AG20443 (cell line): ENCODE measurements around the gene PLCB4.

Source experiments
- DNase-seq: peaks from one replicate; pipeline ENCODE4 v3.0.0; 2012; ENCODE audit warnings: low spot score, mixed read lengths

The PLCB4 gene

DNA sequence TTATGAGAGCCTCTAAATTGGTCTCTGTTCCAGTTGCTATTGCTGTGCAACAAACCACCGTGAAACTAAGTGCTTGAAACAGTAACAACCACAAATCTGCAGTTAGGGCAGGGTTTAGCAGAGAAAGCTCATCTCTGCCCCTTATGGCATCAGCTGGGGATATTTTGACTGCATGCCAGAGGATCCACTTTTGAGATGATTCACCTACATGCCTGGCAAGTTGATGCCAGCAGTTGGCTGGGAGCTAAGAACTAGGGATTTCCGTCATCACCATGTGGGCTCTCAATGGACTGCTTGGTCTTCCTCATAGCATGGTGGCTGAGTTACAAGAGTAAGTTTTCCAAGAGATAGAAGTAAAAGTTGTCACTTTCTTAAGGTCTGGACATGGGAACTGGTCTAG, 35.1 kb downstream of the PLCB4 start:
- no peak for DNase-seq

DNA sequence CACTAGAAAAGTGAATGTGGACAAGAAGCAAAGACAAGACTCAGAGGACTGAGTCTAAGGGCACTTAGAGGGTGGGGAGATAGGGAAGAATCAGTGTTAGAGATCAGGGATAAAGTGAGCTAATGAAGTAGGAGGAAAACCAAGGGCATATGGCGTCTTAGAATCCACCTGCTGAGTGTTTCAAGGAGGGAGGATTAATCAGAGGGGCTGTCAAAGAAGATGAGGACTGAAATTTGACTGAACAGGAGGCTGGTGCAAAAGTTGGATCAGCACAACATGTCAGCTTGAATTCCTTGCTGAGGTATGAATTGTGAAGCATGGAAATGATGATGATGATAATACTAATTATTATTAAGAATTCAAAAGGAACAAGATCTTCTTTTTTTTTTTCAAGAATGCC, 39.4 kb downstream of the PLCB4 start:
- no peak for DNase-seq

DNA sequence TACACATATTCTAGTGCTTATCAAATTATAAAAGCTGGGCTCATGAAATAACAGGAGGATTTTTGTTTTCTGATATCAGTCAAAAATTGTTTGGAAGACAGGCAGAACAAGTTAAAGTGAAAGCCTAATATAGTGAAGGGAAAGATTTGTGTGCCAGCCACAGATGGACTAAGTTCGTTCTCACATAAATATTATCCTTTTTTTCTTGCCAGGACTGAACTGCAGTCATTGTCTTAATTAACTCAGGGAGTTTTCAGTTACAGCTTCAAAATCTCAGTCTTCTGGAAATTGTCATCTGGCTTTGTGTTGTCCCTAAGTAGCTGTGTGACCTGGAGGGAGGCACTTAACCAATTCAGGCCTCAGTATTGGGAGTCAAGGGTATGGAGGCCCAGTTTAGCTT, 40.7 kb downstream of the PLCB4 start:
- DNase-seq, result no peak

DNA sequence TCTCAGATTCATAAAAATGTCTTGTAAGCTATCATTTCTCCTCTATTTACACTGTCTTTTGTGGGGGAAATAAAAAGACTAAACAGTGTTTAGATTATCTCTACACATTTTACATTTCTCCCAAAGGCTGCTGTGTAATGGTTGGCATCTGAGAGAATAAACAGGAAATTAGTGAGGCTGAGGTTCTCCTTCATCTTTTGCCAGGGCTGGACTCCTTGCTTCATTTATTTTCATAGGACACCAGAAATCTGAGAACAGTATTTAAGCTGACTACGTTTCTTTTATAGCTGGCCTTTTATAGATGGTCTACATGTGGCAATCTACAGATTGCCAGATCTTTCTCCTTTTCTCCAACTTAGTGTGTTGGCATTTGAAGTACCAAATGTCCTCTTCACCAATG, 41.5 kb downstream of the PLCB4 start:
- DNase-seq, result no peak

DNA sequence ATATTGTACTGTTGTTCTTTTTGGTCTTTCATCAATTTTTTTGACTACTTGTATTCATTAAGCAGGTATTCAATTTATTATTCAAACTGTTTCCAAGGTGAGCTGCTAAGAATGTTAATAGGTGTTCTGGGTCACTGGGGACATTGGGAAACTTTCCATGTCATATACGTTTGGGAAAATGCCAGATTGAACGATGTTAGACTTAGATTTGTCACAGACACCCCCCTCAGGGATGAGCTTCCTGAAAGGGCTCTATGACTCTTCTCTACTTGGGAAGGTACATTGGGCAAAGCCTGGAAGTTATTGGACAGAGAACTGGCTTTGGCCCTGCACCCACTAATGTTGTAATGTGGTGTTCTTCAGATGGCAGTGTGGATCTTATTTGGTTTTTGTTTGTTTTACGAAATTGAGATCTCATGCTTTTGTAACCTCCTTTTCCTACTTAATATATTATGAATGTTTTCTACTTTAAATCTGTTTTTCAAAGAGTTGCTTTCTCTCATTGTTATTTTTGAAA, 42.1 kb downstream of the PLCB4 start:
- peak; percentile 14 for DNase-seq

DNA sequence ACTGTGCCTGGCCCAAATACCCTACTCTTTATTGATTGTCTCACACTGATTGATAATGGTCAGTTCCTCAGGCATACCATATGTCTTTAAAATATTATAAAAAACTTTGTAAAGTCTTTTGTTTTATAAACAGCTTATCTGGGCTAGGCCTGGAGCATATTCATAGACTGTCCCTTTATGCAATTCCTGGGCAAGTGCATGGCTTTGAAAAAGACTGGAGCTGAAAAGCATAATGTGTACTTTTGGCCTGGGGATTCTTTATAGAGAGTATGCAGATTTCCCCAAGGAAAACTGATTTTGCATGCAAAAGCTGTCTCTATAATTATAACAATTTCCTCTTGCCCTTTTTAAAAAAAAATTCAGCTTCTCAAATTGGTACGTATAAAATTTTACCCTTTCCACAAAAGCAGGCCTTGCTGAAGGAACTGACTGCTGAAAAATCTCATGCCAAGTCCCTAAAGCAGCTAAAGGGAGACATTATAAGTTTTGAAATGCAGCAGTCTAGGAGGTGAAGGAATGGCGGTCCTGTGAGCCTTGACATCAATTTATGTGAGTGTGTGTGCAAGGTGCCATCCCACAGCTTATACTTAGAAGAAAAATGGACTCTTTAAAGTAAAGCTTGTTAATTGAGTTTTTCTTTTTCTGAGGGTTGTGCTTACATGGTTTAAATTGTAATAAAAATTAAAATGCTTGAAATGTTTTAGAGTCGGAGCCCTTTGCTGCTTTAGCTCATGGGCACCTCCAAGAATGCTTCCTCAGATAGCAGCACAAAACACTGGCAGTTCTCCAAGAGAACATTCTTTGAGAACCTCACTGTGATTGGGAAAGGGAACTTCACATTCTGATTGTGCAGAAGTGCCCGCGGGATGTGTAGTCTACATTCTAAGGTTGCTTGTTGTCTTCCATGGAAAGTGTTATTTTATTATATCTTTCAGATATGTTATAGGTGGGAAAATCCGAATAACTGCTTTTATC, 43.9 kb downstream of the PLCB4 start:
- peak; percentile 61 for DNase-seq

DNA sequence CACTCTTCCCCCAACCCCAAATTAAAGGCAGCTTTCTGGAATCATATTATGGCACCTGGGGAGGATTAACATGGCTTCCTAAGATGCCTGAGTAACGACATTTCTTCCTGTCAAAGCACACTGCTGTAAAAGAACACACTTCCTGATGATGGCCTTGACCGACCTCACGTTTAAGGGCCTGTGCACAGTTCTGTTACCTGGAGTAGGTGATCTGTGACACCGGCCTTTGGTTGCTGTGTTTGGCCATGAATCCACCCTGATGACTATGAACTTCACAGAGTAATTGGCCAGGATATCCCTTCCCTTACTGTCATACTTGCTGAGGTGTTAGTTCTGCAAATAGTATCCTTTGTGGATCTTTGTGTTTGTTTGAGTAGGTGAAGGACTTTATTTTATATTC, 45.8 kb downstream of the PLCB4 start:
- no peak for DNase-seq

DNA sequence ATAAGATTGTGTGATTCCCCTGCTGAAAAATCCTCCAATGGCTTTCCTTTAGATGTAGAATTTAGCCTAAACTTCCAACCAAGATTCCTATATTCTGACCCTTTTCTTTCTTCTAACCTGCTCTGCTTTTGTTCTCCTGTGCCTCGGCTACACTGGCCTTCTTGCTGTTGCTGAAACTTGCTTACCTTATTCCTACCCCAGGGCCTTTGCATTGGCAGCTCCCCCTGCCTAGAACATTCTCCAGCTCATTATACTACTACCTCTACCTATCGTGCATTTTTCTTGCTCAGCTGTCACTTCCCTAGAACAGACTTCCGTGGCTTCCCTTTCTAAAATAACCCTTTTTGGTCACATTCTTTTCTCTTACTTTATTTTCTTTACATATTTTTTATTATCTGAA, 48.7 kb downstream of the PLCB4 start:
- no peak for DNase-seq

DNA sequence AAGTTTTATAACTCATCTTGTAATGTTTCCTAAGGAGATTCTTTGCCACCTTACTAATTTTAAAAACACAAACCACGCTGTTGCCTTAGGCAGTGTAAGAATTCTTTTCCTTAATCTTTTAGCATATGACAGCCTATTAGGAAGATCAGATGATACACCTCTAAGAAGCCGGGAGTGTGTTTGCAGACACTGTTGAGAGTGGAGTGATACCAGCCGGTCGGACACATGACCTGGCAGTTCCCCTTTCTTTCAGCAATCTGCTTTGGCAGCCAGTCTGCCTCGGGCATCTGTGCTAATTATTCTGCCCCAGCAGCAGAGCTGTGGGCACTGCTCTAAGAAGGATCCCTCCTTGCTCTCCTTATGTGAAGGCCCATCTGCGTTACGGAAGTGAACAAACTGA, 50.9 kb downstream of the PLCB4 start:
- peak; percentile 11 for DNase-seq

DNA sequence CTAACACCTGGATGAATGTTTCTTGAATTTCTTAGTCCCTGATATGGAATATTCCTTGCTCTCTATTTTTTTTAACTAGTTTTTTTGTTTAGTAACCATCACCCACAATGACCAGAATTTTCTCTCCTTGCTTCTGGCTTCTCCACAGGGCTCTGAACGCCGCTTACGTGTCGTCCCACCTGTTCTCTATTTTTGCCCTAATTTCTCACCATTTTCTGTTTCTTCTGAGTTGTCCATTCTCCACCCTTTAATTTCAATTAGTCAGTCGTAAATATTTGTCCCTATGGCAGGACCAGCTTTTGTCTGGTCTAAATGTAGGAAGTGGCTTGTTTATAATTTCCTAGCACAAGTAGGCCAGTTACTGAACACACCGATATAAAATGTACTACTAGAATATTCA, 52.3 kb downstream of the PLCB4 start:
- DNase-seq, result no peak

DNA sequence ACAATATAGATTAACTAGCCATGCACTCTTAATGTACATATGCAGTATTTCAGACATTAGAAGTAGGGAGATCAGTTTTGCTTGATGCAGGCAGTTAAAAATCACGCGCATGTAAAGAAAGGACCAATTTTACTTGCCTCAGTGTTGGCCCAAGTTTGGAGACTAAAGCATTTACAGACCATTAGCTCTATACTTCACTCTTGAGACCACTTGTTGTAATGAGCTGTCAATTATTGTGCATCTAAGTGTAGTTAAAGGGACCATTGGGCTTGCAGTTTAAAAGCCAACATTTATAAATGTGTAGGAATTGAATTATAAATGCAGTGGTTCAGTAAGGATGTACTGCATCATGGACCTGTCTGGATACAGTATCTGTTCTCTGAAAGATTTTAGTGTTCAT, 53.7 kb downstream of the PLCB4 start:
- DNase-seq, result no peak

DNA sequence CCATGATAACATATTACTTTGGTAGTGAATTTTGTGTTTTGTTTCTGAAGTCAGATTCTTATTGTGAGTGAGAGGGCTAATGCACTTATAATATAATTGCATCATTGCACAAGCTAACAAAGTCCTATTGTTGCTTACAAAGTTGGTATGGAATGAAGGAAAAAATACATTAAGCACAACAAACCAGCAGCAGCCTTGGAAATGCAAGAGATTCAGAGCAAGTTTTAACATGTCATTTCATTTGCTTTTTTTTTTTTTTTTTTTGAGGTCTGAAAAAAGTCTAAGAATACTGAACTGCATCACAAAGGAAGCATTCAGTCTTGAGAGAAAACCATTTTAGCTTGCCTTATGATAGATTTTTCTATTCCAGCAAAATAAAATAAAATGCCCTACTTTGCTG, 57.6 kb downstream of the PLCB4 start:
- no peak for DNase-seq

DNA sequence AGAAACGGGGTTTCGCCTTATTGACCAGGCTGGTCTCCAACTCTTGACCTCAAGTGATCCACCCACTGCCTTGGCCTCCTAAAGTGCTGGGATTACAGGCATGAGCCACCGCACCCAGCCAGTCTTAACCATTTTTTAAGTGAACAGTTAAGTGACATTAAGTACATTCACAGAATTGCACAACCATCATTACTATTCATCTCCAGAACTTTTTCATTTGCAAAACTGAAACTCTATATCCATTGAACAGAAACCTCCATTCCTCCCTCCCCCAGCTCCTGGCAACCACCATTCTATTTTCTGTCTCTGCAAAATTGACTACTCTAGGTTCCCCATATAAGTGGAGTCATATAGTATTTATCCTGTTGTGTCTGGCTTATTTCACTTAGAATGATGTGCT, 59.7 kb downstream of the PLCB4 start:
- DNase-seq, result no peak

DNA sequence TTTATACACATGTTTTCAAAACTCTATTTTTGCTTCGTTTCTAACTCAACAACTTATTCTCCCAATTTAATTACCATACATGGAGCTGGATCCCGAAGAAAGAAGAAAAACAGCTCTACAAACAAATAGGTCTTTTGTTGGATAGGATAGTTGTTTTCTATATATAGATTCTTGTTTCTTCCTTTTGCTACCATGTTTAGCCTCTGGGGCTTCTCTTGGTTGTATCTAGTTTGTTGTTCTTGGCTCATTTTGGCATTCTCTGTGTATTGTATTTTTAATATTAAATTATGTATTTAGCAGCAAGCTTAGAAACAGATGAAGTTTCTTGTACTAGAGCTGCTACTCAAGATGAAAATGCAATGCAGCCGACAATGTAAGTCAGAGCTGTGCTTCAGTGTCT, 60.9 kb downstream of the PLCB4 start:
- DNase-seq, result no peak

DNA sequence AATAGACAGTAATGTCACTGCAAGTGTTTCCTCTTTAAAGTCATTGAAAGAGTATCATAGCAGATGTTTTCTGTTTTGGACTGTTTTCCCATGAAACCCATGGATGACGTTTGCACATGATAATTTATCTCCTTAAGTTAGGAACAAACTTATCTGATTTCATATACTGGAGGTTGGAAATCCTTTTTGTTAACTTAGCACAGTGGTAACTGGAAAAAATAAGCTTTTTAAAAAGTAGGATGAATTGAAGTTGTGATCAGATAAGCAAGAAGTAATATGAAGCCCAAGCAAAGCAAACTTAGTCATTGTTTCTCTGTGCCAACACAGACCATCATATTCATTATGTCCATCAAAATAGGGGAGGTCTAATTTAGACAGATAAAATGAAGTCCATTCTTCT, 61.6 kb downstream of the PLCB4 start:
- DNase-seq, result no peak

DNA sequence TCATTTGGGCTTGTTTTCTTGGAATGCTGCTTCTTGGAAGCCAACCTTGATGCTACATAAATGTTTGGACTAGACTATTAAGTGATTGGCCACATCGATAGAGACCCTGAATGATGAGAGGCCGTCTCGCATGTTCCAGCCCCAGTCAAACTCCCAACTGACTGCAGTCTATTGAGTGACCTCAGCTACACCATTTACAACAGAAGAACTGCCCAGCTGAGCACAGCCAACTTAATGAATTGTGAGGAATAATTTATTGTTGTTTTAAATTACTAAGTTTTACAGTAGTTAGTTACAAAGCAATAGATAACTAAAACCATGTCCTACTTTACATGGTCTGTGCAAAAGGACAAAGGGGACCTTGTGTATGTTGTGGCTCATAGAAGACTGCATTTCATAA, 63.0 kb downstream of the PLCB4 start:
- no peak for DNase-seq

DNA sequence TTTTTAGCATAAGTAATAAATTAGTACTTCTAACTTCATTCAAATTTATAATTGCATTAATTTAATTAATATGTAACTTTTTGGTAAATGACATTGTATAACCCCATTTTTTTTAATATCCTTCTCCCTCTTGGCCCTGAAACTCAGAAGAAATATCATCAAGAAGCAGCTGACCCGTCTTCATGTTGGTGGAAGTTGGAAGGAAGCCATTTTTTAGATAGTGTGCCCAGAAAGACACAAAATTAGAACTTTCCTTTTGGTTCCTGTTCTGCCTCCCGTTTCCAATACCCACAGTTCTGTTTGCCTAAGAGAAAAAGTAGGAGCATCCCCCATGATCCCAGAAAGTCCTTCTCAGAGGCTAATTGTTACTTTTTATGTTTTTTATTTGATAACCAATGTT, 65.5 kb downstream of the PLCB4 start:
- no peak for DNase-seq

DNA sequence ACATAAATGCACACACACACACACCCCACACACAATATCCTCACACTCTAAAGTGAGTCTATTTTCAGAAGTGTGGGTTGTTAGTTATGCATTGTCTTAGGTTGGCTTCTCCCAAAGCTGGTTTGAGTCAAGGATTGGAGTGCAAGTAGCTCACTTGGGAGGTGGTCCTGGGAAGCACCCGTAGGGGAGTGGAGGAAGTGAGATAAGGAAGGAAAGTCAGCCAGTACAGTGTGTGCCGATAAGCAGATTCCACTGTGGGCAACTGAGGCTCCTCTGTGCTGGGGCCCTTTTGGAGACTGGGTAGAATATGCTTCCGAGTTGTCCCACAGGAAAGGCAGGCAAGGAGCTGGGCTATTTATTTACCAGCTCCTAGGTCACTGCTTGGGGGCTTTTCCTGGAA, 67.2 kb downstream of the PLCB4 start:
- no peak for DNase-seq

DNA sequence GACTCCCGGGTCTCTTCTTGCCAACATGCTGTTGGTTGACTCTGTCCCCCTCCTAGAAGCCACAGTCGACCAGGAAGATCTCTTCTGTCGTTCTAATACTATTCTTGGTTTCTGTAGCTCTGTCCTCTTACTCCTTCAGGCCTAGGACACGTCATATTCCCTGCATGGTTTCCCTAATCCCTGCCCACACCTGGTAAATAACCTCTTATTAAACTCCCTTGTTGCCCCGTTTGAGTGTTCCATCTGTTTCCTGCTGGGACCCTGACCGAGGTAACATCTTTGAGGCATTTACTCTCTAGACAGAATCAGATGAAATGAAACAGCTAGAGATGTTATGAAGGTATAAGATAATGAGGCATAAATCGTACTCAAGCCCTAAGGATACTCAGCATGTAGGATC, 68.1 kb downstream of the PLCB4 start:
- DNase-seq, result no peak

DNA sequence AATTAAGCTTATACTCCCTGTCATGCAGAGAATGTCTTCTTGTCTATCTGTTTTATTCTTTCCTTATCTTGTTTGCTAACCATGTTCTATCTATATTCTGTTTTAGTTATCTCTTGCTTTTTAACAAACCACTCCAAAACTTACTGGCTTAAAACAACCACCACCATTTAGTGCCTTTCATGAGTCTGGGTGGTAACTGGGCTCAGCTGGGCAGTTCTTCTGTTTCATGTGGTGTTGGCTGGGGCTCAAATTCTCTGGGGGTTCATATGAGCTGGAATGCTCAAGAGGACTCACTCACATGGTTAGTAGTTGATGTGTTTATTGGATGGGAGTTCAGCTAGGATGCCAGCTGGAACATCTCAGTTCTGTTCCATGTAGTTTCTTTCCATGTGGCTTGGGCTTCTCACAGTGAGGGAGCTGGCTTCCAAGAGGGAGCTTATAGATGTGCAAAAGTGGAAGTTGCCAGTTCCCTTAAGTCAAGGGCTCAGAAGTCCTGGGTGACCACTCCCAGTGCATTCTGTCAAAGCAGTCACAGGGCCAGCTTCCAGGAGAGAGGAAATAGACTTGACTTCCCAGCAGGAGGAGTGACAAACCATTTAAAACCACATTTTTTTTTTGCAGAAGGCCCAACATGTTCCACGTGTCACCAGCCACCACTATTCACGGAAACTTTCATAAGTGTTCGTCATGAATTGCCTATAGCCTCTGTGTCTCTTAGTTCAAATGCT, 70.4 kb downstream of the PLCB4 start:
- DNase-seq, result no peak

DNA sequence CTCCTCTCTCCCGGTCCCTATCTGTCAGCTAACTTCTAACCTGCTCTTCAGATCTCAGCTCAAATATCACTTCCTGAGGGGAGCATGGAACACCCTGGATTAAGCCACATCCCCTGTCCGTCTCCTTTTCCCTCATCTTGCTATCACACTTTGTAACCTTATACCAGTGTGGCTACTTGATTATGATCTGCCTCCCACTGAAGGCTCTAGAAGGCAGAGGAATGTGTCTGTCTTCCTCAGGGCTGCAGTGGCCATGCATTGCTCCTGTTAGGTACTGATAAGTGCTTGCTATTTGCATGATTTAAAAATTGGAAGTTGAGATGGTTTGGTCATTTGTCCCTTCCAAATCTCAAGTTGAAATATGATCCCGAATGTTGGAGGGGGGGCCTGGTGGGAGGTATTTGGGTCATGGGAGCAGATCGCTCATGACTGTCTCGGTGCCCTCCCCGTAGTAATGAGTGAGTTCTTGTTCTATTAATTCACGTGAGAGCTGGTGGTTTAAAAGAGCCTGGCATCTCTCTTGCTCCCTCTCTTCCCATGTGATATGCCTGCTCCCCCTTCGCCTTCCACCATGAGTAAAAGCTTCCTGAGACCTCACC, 71.4 kb downstream of the PLCB4 start:
- DNase-seq, result no peak

DNA sequence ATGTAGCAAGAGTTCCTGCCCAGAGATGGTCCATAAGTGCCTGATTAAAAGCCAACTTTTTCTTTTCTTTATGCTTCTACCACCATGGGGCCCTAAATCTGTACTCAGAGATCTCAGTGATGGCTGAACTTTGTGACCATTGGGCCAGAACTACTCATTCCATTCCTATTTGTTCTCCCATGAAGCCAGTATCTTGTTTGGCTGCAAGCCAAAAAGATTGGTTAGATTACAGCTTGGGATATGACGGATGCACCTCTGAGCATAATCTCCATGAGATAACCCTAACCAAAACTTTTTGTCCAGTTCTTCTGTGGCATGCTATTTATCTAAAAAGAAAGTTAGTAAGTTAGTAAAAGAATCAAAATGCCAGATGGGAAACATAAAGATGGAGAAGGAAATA, 72.2 kb downstream of the PLCB4 start:
- DNase-seq, result no peak

DNA sequence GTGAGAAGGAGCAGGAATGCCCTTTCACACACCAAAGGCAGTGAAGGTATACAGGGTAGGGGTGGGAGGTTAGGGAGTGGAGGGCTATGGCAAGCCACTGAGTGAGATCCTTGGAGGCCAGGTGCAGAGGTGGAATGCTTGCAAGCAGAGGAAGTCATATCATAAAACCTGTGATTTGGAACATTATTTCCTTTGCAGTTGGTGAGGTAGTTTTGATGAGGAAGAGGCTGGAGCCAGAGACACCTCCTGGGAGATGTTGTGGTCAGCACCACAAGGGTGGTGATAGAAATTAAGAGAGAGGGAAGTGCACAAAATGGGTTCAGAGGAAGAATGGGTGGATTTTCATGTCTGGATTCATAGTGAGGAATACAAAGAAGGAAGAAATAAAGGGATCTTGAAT, 73.0 kb downstream of the PLCB4 start:
- DNase-seq, result no peak
